Naive B cell (primary cell): Measurements from ENCODE around the gene ATP1A4. TPM values are rescaled to one million over a fixed set of nuclear protein-coding genes. Genes with fewer than 3 reads are reported as not detected.

Experiments
- ATAC-seq, 2 donors: fragments of 150-1000 bp; cut with Tn5 transposase; 2 replicates each; pipeline ENCODE4 v1.10.0; 2021; ENCODE audit warnings: low read depth in 2 of 2, mild to moderate bottlenecking in 2 of 2, moderate library complexity in 2 of 2
- DNase-seq: peaks from one replicate; pipeline ENCODE4 v3.0.0; 2022
- H3K27ac Mint-ChIP-seq, 6 donors: one replicate each; pipeline ENCODE4 v1.8.0; 2020 to 2022; ENCODE audit warnings: mild to moderate bottlenecking in 6 of 6, mixed read lengths in 6 of 6, moderate library complexity in 5 of 6, inconsistent platforms in 2 of 6
- H3K27me3 Mint-ChIP-seq, 3 donors: one replicate each; pipeline ENCODE4 v1.8.0; 2021 to 2022; ENCODE audit warnings: mixed read lengths in 3 of 3, mild to moderate bottlenecking in 1 of 3
- H3K36me3 Mint-ChIP-seq, 2 donors: one replicate each; pipeline ENCODE4 v1.8.0; 2020 to 2022; ENCODE audit warnings: mixed read lengths in 2 of 2, inconsistent platforms in 1 of 2, mild to moderate bottlenecking in 1 of 2
- H3K4me1 Mint-ChIP-seq, 3 donors: one replicate each; pipeline ENCODE4 v1.8.0; 2020 to 2022; ENCODE audit warnings: mixed read lengths in 3 of 3, inconsistent platforms in 1 of 3, mild to moderate bottlenecking in 1 of 3, moderate library complexity in 1 of 3
- H3K4me3 Mint-ChIP-seq, 8 donors: one replicate each; pipeline ENCODE4 v1.8.0; 2020 to 2022; ENCODE audit warnings: mild to moderate bottlenecking in 8 of 8, mixed read lengths in 8 of 8, moderate library complexity in 8 of 8, inconsistent platforms in 2 of 8
- H3K9me3 Mint-ChIP-seq, 7 donors: one replicate each; pipeline ENCODE4 v1.8.0; 2020 to 2022; ENCODE audit warnings: mixed read lengths in 7 of 7, mild to moderate bottlenecking in 5 of 7, inconsistent platforms in 2 of 7, moderate library complexity in 1 of 7
- polyA plus RNA-seq, 6 donors: library from polyadenylated mRNA; unstranded; fragments of 300-500 nt; fragmentation: Illumina TruSeq; gene quantifications; one replicate each; pipeline ENCODE4 v1.2.3, GENCODE V29; 2021; ENCODE audit warnings: low read depth in 6 of 6

ATP1A4 gene
- polyA plus RNA-seq, 6 donors from 2014 or later, result not detected

DNA sequence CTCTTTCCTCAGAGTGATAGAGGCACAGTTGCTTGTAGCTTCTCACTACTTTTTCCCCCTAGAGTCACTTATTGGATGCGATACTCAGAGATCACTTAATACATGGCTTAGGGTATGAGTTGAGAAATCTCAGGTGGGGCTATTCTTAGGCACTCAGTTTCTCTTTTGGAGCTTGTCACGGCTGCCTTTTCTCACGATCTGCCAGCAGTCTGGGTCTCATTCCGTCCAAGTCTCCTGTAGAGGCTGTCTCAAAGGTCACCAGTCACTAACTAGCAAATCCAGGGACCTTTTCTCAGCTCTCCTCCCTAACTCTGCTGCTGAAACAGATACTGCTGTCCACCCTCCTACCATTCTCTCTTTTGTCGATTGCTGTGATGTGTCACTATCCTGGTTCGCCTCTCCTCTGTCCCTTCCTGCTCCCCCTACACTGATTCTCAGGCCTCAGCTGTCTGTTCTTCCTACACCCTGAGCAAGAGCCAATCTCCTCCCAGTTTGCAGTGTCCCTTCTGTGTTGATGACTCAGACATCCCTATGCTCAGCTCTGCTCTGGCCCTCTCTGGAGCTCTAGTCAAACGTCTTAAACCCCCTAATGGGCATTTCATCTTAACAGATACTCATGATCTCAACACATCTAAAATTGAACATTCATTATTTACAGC is 23.4 kb upstream of the ATP1A4 start:
- DNase-seq, result no peak

DNA sequence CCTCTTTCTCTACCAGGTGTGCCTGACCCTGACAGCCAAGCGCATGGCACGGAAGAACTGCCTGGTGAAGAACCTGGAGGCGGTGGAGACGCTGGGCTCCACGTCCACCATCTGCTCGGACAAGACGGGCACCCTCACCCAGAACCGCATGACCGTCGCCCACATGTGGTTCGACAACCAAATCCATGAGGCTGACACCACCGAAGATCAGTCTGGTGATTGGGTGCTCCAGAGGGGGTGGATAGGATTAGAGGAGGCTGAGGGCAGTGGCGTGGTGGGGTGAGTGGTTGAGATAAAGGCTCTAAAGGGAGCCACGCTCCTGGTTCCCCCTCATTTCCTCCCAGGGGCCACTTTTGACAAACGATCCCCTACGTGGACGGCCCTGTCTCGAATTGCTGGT is 22.8 kb upstream of the ATP1A4 start:
- Mint-ChIP-seq H3K9me3 (no peaks in the 10 kb centered on the region), H3K27me3 (peaks cover 25 to 58% (median 39%) of the 10 kb centered on the region in 3 donors), H3K27ac (no peak overlapping the region), H3K4me3 (no peak overlapping the region), H3K4me1 (peaks cover 0 to 3% (median 0%) of the 10 kb centered on the region in 3 donors), H3K36me3 (no peaks in the 10 kb centered on the region)
- ATAC-seq (no peak), DNase-seq (no peak)

More for the DNA sequence above, 23.4 kb upstream of the ATP1A4 start:
- ATAC-seq, result no peak
- Mint-ChIP-seq H3K27me3 (peaks cover 25 to 58% (median 44%) of the 10 kb centered on the region in 3 donors), H3K4me1 (peaks cover 0 to 3% (median 0%) of the 10 kb centered on the region in 3 donors), H3K9me3 (no peaks in the 10 kb centered on the region), H3K36me3 (no peaks in the 10 kb centered on the region), H3K27ac (peak overlapping the region in 1 of 6 donors; percentile 79), H3K4me3 (no peak overlapping the region)

DNA sequence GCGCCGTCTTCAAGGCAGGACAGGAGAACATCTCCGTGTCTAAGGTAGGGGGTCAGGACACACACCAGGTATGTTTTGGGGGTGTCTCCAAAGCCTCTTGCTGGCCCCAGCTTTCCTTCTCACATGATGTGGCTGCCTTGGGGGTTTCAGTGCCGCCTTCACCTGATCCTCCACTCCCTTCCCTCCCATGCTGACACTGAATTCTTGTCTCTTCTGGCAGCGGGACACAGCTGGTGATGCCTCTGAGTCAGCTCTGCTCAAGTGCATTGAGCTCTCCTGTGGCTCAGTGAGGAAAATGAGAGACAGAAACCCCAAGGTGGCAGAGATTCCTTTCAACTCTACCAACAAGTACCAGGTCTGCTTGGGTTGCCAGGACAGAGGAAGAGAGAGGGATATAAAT is 22.4 kb upstream of the ATP1A4 start:
- ATAC-seq, result no peak
- H3K4me3 Mint-ChIP-seq, result no peak overlapping the region
- H3K9me3 Mint-ChIP-seq, result no peaks in the 10 kb centered on the region
- H3K36me3 Mint-ChIP-seq, result no peaks in the 10 kb centered on the region
- H3K4me1 Mint-ChIP-seq, result peaks cover 0 to 3% (median 0%) of the 10 kb centered on the region in 3 donors
- DNase-seq, result no peak
- H3K27me3 Mint-ChIP-seq, result peaks cover 25 to 58% (median 43%) of the 10 kb centered on the region in 3 donors
- no peak overlapping the region for H3K27ac Mint-ChIP-seq

DNA sequence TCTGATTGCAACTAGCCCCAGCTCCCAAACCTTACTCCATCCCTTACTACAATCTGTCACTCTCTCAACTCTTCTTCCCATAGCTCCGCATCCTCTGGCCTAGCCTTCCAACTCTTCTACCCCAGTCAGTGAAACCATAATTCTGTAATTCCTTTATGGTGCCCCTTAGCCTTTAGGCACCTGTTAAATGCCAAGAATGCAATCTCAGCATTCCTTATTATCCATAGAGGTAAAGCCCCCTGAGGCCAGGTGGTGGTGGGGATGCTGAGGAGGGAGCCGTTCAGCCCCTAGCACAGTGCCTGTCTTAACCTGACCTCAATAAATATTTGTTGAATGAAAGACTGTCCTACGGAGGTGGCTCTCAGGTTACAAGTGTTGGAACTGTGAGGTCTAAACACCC is 21.8 kb upstream of the ATP1A4 start:
- no peak for ATAC-seq
- Mint-ChIP-seq H3K4me1 (peaks cover 0 to 3% (median 0%) of the 10 kb centered on the region in 3 donors), H3K4me3 (no peak overlapping the region), H3K9me3 (no peaks in the 10 kb centered on the region), H3K36me3 (no peaks in the 10 kb centered on the region), H3K27me3 (peaks cover 25 to 59% (median 45%) of the 10 kb centered on the region in 3 donors), H3K27ac (no peak overlapping the region)
- DNase-seq, result no peak

DNA sequence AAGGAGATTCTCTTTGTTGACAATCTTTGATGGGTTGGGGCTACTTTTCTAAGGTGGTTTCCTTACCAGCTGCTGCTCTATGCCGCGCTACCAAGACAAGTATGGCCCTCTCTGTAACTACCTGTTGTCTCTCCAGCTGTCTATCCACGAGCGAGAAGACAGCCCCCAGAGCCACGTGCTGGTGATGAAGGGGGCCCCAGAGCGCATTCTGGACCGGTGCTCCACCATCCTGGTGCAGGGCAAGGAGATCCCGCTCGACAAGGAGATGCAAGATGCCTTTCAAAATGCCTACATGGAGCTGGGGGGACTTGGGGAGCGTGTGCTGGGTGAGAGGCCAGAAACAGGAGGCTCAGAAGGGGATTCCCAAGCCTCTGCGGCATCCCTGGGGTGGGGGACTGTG is 21.4 kb upstream of the ATP1A4 start:
- ATAC-seq, result no peak
- Mint-ChIP-seq H3K9me3 (no peaks in the 10 kb centered on the region), H3K27me3 (peaks cover 25 to 63% (median 49%) of the 10 kb centered on the region in 3 donors)

DNA sequence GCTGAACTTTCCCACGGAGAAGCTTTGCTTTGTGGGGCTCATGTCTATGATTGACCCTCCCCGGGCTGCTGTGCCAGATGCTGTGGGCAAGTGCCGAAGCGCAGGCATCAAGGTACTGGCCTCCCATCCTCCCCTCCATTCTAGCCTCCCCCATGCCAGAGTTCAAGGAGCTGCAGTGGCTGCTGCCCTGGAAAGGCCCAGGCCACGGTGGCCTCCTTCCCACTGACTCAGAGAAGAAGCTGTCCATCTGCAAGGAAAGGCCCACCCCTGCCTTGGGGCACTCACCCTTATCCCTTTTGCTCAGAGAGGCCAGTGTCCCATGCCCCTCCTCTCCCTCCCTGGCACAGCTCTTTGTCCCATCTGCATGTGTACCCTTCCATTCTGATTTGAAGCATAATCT is 20.9 kb upstream of the ATP1A4 start:
- Mint-ChIP-seq H3K27me3 (peaks cover 25 to 68% (median 53%) of the 10 kb centered on the region in 3 donors), H3K36me3 (no peaks in the 10 kb centered on the region), H3K4me3 (no peak overlapping the region), H3K27ac (no peak overlapping the region), H3K9me3 (no peaks in the 10 kb centered on the region), H3K4me1 (peaks cover 0 to 3% (median 0%) of the 10 kb centered on the region in 3 donors)
- ATAC-seq, result no peak
- DNase-seq, result no peak

More for the DNA sequence above, 21.4 kb upstream of the ATP1A4 start:
- Mint-ChIP-seq H3K27ac (no peak overlapping the region), H3K4me1 (peaks cover 0 to 3% (median 0%) of the 10 kb centered on the region in 3 donors), H3K36me3 (no peaks in the 10 kb centered on the region), H3K4me3 (no peak overlapping the region)
- no peak for DNase-seq

DNA sequence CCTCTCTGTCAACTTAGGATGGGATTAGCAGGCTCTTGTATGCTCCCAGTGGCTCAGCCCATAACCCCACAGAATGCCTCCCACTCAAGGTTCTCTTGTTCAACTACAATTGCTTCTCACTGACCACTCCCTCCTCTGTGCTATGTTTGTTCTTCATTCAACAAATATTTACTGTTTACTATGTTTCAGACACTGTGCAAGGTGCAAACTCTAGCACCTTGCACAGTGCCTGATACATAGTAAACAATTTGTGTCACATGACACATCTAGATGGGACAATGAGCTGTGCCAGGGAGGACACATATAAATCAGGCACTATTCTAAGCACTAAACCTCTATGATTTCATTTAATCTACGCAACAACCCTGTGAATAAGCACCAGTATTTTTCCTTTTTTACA is 20.5 kb upstream of the ATP1A4 start:
- Mint-ChIP-seq H3K36me3 (no peaks in the 10 kb centered on the region), H3K4me1 (peaks cover 0 to 3% (median 0%) of the 10 kb centered on the region in 3 donors), H3K27me3 (peaks cover 21 to 72% (median 53%) of the 10 kb centered on the region in 3 donors), H3K27ac (no peak overlapping the region), H3K9me3 (no peaks in the 10 kb centered on the region), H3K4me3 (no peak overlapping the region)
- ATAC-seq (no peak), DNase-seq (no peak)

DNA sequence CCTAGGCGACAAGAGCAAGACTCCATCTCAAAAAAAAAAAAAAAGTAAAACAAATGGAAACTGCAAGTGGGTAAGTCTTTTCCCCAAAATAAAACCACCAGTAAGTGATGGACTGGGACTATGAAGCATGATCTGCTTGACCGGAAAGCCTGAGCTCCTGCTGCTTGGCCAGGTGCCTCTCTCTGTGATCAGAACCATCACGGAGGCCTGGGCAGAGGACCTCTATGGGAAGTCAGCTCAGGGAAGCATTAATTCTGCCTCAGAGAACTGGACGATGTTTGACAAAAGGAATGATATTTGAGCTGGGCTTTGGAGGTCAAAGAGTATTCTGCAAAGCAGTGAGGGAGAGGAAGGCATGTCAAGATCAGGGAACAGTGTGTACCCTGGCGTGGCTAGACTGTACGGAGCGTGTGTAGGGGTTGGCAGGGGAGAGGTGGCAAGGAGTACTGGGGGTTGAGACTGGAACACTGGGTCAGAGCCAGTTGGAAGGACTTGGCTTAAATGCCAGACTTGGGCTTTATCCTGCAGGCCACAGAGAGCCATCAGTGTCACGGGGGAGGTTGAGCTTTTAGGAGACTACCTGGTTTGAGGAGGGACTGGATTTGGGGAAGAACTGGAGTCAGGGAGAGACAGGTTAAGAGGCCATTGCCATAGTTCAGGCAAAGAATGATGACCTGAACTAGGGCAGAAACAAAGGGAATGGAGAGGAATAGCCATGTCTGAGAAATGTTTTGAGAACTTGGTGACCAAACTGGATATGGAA is 19.4 kb upstream of the ATP1A4 start:
- Mint-ChIP-seq H3K4me1 (peaks cover 0 to 3% (median 0%) of the 10 kb centered on the region in 3 donors), H3K4me3 (no peak overlapping the region), H3K27ac (peak overlapping the region in 1 of 6 donors; percentile 22), H3K27me3 (peaks cover 20 to 75% (median 56%) of the 10 kb centered on the region in 3 donors), H3K9me3 (no peaks in the 10 kb centered on the region), H3K36me3 (no peaks in the 10 kb centered on the region)
- DNase-seq (no peak), ATAC-seq (no peak)

DNA sequence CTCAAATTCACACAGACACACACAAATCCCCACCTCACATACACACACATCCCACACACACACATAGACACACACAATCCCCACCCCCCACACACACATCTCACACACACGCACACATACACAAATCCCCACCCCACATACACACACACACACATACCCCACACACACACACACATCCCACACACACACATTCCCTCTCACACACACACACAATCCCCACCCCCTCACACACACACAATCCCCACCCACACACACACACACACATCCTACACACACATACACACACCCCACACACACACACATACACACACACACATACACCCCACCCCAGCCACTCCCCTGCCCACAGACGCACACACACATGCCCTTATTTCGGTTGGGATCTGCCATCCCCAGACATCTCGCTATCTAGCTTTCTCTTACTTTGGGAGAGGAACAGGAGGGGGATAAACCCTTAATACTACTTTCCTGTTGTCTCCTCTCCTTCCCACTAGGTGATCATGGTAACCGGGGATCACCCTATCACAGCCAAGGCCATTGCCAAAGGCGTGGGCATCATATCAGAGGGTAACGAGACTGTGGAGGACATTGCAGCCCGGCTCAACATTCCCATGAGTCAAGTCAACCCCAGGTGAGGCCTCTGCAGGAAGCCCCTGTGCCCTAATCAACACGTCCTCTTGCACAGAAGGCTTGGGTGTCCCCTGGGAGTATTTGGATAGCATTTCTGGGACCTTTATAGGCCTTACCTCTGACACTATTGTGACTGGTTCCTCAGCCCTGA is 17.2 kb upstream of the ATP1A4 start:
- Mint-ChIP-seq H3K36me3 (no peaks in the 10 kb centered on the region), H3K4me1 (peaks cover 0 to 3% (median 0%) of the 10 kb centered on the region in 3 donors), H3K27ac (no peak overlapping the region), H3K9me3 (no peaks in the 10 kb centered on the region), H3K4me3 (no peak overlapping the region), H3K27me3 (peaks cover 30 to 66% (median 54%) of the 10 kb centered on the region in 3 donors)
- DNase-seq (no peak), ATAC-seq (no peak)

DNA sequence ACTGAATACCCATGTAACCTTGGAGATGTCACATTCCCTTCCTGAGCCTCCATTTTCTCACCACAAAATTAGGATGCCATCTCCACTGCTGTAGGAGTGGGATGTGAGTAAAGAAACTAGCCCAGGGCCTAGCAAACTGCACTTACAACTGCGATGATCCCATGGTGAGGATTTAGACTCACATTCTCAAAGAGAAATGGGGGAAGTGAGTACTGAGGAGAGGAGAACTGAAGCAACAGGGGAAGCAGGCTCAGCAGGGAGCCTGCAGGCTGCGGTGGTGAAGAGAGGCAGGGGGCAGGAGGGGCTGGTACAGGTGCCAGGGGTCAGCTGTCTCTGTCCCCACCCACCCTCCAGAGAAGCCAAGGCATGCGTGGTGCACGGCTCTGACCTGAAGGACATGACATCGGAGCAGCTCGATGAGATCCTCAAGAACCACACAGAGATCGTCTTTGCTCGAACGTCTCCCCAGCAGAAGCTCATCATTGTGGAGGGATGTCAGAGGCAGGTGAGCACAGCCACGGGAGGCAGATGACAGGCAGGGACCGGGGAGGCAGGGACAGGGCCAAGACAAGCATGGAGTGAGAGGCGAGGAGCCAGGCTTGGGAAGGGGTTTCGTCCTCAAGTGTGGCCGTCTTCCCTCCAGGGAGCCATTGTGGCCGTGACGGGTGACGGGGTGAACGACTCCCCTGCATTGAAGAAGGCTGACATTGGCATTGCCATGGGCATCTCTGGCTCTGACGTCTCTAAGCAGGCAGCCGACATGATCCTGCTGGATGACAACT is 16.4 kb upstream of the ATP1A4 start:
- no peak overlapping the region for H3K4me3 Mint-ChIP-seq
- no peak for ATAC-seq
- no peak for DNase-seq
- H3K4me1 Mint-ChIP-seq, result peaks cover 0 to 3% (median 0%) of the 10 kb centered on the region in 3 donors
- H3K27me3 Mint-ChIP-seq, result peaks cover 30 to 64% (median 52%) of the 10 kb centered on the region in 3 donors
- H3K27ac Mint-ChIP-seq, result peak overlapping the region in 1 of 6 donors; percentile 30
- H3K9me3 Mint-ChIP-seq, result no peaks in the 10 kb centered on the region
- no peaks in the 10 kb centered on the region for H3K36me3 Mint-ChIP-seq

DNA sequence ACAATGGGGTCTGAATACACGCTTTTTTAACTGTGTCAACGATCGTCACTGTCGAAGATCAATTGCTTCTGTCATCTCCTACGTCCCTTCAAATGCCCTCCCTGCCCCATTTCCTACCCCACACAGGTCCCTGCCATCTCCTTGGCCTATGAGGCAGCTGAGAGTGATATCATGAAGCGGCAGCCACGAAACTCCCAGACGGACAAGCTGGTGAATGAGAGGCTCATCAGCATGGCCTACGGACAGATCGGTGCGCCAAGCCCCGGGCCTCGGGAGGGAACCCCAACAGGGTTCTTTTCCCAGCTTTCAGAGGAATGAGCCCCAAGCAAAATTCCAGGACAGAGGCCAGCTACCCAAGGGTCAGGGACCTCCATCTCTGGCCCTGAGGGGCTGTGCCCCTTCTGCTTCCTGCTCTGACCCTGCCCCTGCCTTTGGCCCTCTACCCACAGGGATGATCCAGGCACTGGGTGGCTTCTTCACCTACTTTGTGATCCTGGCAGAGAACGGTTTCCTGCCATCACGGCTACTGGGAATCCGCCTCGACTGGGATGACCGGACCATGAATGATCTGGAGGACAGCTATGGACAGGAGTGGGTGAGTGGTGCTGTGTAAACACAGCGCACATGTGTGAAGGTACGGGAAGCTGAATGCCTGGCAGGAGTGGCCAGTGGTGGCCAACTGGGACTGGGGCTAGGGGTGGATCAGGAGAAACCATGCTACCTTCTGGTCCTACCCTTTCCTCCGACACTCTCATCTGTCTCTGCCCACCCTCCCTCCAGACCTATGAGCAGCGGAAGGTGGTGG is 15.1 kb upstream of the ATP1A4 start:
- no peak for ATAC-seq
- no peak for DNase-seq
- Mint-ChIP-seq H3K9me3 (no peaks in the 10 kb centered on the region), H3K4me1 (no peaks in the 10 kb centered on the region), H3K27me3 (peaks cover 20 to 64% (median 50%) of the 10 kb centered on the region in 3 donors), H3K4me3 (no peak overlapping the region), H3K27ac (no peak overlapping the region), H3K36me3 (no peaks in the 10 kb centered on the region)

DNA sequence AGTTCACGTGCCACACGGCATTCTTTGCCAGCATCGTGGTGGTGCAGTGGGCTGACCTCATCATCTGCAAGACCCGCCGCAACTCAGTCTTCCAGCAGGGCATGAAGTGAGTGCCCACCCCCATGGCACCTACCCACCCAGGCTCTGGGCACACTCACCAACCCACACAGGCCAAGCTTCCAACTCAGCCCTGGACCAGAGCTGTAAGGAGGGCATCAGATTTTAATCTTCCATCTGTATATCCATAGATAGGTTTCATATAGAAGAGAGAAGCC is 14.5 kb upstream of the ATP1A4 start:
- Mint-ChIP-seq H3K4me1 (no peaks in the 10 kb centered on the region), H3K9me3 (no peaks in the 10 kb centered on the region), H3K4me3 (no peak overlapping the region), H3K27me3 (peaks cover 18 to 67% (median 50%) of the 10 kb centered on the region in 3 donors), H3K27ac (no peak overlapping the region), H3K36me3 (no peaks in the 10 kb centered on the region)
- no peak for ATAC-seq
- no peak for DNase-seq
